Glomerular visceral epithelial cell (primary cell): Measurements from ENCODE around the gene TRIM29.

Experiments used
- DNase-seq: peaks from one replicate; pipeline ENCODE4 v3.0.0-alpha.2; 2016; ENCODE audit errors: extremely low spot score

The TRIM29 gene

GRCh38 chr11:120061761-120062560, 76.0 kb downstream of the TRIM29 start:
- DNase-seq, result no peak
